PC-3 (cell line): ENCODE results near the gene MRPL14.

ENCODE experiments used
- CTCF ChIP-seq: fragments of 300-600 bp; sonication (generic); conservative IDR thresholded peaks from 2 replicates; pipeline ENCODE4 v1.5.1; 2017; ENCODE audit warnings: antibody characterized with exemption, low read depth, mild to moderate bottlenecking, low read length
- EZH2 ChIP-seq: fragments of 300-600 bp; sonication (generic); IDR thresholded peaks from one replicate; pipeline ENCODE4 v1.6.1; 2017; ENCODE audit warnings: antibody characterized with exemption, mild to moderate bottlenecking, low read length; ENCODE audit not compliant: unreplicated experiment

- TF ChIP-seq CTCF (no peak), EZH2 (no peak)
Measured at GRCh38 chr6:44123544-44123943, 3.7 kb downstream of the MRPL14 start.
